VCaP (cell line): ENCODE measurements around the gene ARID4A.
A peak's percentile ranks its signal among the peaks of the same experiment; 100 is the strongest.
"Not testable (repeated sequence)": the region's sequence is repeated elsewhere in the genome, so short reads cannot be mapped to it uniquely, and the experiment has no call there.

Experiments used
- H3K27ac ChIP-seq: fragments of 450-650 bp; 2 replicates; pipeline ENCODE4 v1.5.1; 2017
- CTCF ChIP-seq: fragments of 450-650 bp; conservative IDR thresholded peaks from 2 replicates; pipeline ENCODE4 v1.5.1; 2017; ENCODE audit warnings: mild to moderate bottlenecking, moderate library complexity

The ARID4A gene

DNA sequence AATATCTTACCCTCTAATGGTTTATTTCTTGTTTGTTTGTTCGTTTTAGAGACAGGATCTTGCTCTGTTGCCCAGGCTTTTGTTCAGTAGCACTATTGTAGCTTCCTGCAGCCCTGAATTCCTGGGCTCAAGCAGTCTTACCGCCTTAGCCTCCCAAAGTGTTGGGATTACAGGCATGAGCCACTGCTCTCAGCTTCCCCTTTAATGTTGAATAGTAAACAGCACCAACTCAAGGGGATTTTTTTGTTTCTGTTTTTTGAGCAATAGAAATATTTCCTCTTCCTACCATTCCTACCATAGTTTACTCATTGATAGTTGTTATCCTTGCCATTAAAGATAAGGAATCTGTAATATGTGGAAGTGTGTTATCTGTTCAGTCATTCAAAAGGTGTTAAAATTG, 10.7 kb downstream of the ARID4A start:
- no peak for TF ChIP-seq CTCF
- no peak overlapping the region for H3K27ac ChIP-seq

- no peak overlapping the region for H3K27ac ChIP-seq
- TF ChIP-seq CTCF: no peak
These were observed 15.3 kb downstream of the ARID4A start for GRCh38 chr14:58313699-58314098.

GRCh38 chr14:58315606-58316005, 17.3 kb downstream of the ARID4A start:
- no peak for TF ChIP-seq CTCF
- H3K27ac ChIP-seq: no peak overlapping the region

- TF ChIP-seq CTCF: no peak
These were observed 28.7 kb downstream of the ARID4A start for GRCh38 chr14:58327019-58327418.

GRCh38 chr14:58331111-58331510, 32.8 kb downstream of the ARID4A start:
- H3K27ac ChIP-seq: peak overlapping the region; percentile 76
- no peak for TF ChIP-seq CTCF

More at GRCh38 chr14:58327019-58327418, 28.7 kb downstream of the ARID4A start:
- no peak overlapping the region for H3K27ac ChIP-seq

- no peak for TF ChIP-seq CTCF
- H3K27ac ChIP-seq: peak overlapping the region; percentile 76
These were observed 34.2 kb downstream of the ARID4A start for GRCh38 chr14:58332561-58332960.

GRCh38 chr14:58339666-58340065, 41.3 kb downstream of the ARID4A start:
- H3K27ac ChIP-seq: not testable (repeated sequence)

DNA sequence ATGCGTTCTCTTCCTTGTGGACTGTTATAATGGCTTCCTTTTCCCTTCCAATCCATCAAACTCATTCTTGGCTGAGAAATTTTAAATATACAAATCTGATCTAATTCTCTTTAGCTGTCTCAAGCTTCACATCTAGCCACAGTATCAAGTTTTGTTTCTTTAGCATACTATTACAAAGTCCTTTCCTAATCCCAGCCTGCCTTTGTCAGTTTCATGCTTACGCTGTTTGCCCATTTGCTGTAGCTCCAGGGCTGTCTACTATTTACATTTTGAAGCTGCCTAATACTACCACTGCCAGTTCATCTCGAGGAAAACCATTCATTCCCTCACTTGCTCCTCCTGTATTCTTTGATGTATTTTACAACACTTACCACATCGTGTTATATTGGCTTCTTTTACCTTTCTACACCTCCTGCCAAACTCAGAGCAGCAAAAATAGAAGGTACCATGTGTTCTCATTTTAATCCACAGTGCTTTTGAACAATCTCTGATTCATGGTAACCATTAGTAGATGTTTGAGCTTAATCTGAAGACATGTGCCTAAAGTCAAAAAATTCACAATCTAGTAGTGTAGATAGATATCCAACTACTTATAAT, 42.9 kb downstream of the ARID4A start:
- no peak for TF ChIP-seq CTCF

DNA sequence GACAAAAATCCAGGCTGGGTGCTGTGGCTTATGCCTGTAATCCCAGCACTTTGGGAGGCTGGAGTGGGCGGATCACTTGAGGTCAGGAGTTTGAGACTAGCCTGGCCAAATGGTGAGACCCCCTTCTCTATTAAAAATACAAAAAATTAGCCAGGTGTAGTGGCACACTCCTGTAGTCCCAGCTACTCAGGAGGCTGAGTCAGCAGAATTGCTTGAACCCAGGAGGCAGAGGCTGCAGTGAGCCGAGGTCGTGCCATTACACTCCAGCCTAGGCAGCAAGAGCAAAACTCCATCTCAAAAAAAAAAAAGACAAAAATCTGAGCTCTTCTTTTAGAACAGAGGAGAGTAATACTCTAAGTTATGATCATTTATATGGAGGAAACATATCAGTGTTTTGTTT, 45.2 kb downstream of the ARID4A start:
- H3K27ac ChIP-seq: not testable (repeated sequence)

More for the DNA sequence above, 42.9 kb downstream of the ARID4A start:
- no peak overlapping the region for H3K27ac ChIP-seq
